SK-N-SH treated with all-trans-retinoic acid at 6 μM for 48 hours (cell line): Measurements from ENCODE around the gene FECH.

Experiments
- ATAC-seq: fragments of 200-7000 bp; cut with Tn5 transposase; 3 replicates; pipeline ENCODE4 v1.9.1; 2020; ENCODE audit warnings: mild to moderate bottlenecking, moderate library complexity
- ARNTL ChIP-seq: fragments of 450-650 bp; formaldehyde crosslinking; IDR thresholded peaks from 2 replicates; pipeline ENCODE4 v1.5.0; 2020; ENCODE audit warnings: low read depth, mild to moderate bottlenecking, moderate library complexity, borderline replicate concordance
- BACH2 ChIP-seq: fragments of 250-450 bp; sonication (Bioruptor Pico); IDR thresholded peaks from 2 replicates; pipeline ENCODE4 v1.9.0; 2021; ENCODE audit warnings: mild to moderate bottlenecking, borderline replicate concordance
- CREB5 ChIP-seq: fragments of 250-450 bp; sonication (Bioruptor Pico); IDR thresholded peaks from 2 replicates; pipeline ENCODE4 v1.5.1; 2020; ENCODE audit warnings: low read depth, mild to moderate bottlenecking, moderate library complexity
- CSDC2 ChIP-seq: fragments of 250-450 bp; sonication (Bioruptor Pico); IDR thresholded peaks from 2 replicates; pipeline ENCODE4 v1.5.0; 2020; ENCODE audit warnings: mild to moderate bottlenecking, moderate library complexity
- CSRNP3 ChIP-seq: fragments of 250-450 bp; sonication (Bioruptor Pico); IDR thresholded peaks from 2 replicates; pipeline ENCODE4 v1.5.1; 2021; ENCODE audit warnings: mild to moderate bottlenecking, moderate library complexity
- ESRRG ChIP-seq: fragments of 250-450 bp; sonication (Bioruptor Pico); IDR thresholded peaks from 2 replicates; pipeline ENCODE4 v1.6.1; 2021; ENCODE audit warnings: mild to moderate bottlenecking
- GLIS3 ChIP-seq: fragments of 250-450 bp; sonication (Bioruptor Pico); IDR thresholded peaks from 2 replicates; pipeline ENCODE4 v1.5.0; 2020; ENCODE audit warnings: mild to moderate bottlenecking, moderate library complexity
- ISL1 ChIP-seq: fragments of 250-450 bp; sonication (Bioruptor Pico); IDR thresholded peaks from 2 replicates; pipeline ENCODE4 v2.1.2; 2022; ENCODE audit warnings: mild to moderate bottlenecking, moderate library complexity
- OSR1 ChIP-seq: fragments of 250-450 bp; sonication (Bioruptor Pico); IDR thresholded peaks from 2 replicates; pipeline ENCODE4 v1.8.0; 2022; ENCODE audit warnings: moderate library complexity, mild to moderate bottlenecking, inconsistent platforms
- POU6F1 ChIP-seq: fragments of 250-450 bp; sonication (Bioruptor Pico); IDR thresholded peaks from 2 replicates; pipeline ENCODE4 v1.8.0; 2021; ENCODE audit warnings: low read depth, mild to moderate bottlenecking, moderate library complexity, borderline replicate concordance
- PPARA ChIP-seq: fragments of 250-450 bp; sonication (Bioruptor Pico); IDR thresholded peaks from 2 replicates; pipeline ENCODE4 v1.5.0; 2020; ENCODE audit warnings: mild to moderate bottlenecking, borderline replicate concordance
- RARB ChIP-seq: fragments of 250-450 bp; sonication (Bioruptor Pico); IDR thresholded peaks from 2 replicates; pipeline ENCODE4 v1.8.0; 2021; ENCODE audit warnings: mild to moderate bottlenecking, moderate library complexity
- TCF4 ChIP-seq: fragments of 250-450 bp; sonication (Bioruptor Pico); IDR thresholded peaks from 2 replicates; pipeline ENCODE4 v1.8.0; 2021; ENCODE audit warnings: mild to moderate bottlenecking, moderate library complexity, borderline replicate concordance
- TOX ChIP-seq: fragments of 250-450 bp; sonication (Bioruptor Pico); IDR thresholded peaks from 2 replicates; pipeline ENCODE4 v1.8.0; 2021; ENCODE audit warnings: mild to moderate bottlenecking, moderate library complexity, borderline replicate concordance
- TSHZ2 ChIP-seq: fragments of 250-450 bp; sonication (Bioruptor Pico); IDR thresholded peaks from 2 replicates; pipeline ENCODE4 v1.5.0; 2020; ENCODE audit warnings: mild to moderate bottlenecking, moderate library complexity
- ZC3H10 ChIP-seq: fragments of 250-450 bp; sonication (Bioruptor Pico); IDR thresholded peaks from 2 replicates; pipeline ENCODE4 v1.5.1; 2021; ENCODE audit warnings: mild to moderate bottlenecking, moderate library complexity
- ZFP3 ChIP-seq: fragments of 250-450 bp; sonication (Bioruptor Pico); IDR thresholded peaks from 2 replicates; pipeline ENCODE4 v1.5.0; 2020; ENCODE audit warnings: mild to moderate bottlenecking, moderate library complexity
- ZFP30 ChIP-seq: fragments of 450-650 bp; formaldehyde crosslinking; IDR thresholded peaks from 2 replicates; pipeline ENCODE4 v1.5.0; 2022; ENCODE audit warnings: mild to moderate bottlenecking, moderate library complexity
- ZNF565 ChIP-seq: fragments of 450-650 bp; formaldehyde crosslinking; conservative IDR thresholded peaks from 2 replicates; pipeline ENCODE4 v1.5.0; 2020; ENCODE audit warnings: low read depth, mild to moderate bottlenecking, moderate library complexity
- ZNF70 ChIP-seq: fragments of 450-650 bp; formaldehyde crosslinking; IDR thresholded peaks from 2 replicates; pipeline ENCODE4 v1.5.0; 2020; ENCODE audit warnings: mild to moderate bottlenecking, moderate library complexity
- ZNF8 ChIP-seq: fragments of 450-650 bp; formaldehyde crosslinking; IDR thresholded peaks from 2 replicates; pipeline ENCODE4 v1.5.0; 2020; ENCODE audit warnings: mild to moderate bottlenecking, moderate library complexity
- TF ChIP-seq, protein P1 (sequence below): fragments of 250-450 bp; sonication (Bioruptor Pico); IDR thresholded peaks from 2 replicates; pipeline ENCODE4 v1.8.0; 2020; ENCODE audit warnings: mild to moderate bottlenecking, moderate library complexity, borderline replicate concordance

Gene FECH

GRCh38 chr18:57618910-57619309, 32.4 kb upstream of the FECH start:
- ATAC-seq: no peak

DNA sequence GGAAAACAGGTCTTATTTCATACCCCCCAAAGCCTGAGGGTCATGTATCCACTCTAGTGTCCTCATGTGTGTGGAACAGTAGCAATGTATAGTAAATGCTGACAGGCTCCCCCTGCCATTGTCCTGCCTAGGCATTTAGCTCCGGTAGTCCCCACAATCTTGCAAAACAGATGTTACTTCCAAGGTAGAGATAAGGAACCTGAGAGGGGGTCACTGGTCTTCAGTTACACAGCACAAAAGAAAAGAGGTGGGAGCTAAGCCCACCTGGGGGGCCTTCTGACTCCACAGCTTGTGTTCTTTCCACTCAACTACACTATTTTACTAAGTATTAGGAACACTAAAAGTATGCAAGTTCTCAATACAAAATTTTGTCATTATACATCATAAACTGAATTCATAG, 17.4 kb upstream of the FECH start:
- no peak for ATAC-seq
- TF ChIP-seq ISL1 (CRISPR knock-in tag) (no peak), POU6F1 (no peak), ZFP3 (CRISPR knock-in tag) (no peak), RARB (no peak), OSR1 (CRISPR knock-in tag) (no peak), CSDC2 (CRISPR knock-in tag) (no peak), ZC3H10 (CRISPR knock-in tag) (no peak), CREB5 (CRISPR knock-in tag) (no peak), CSRNP3 (CRISPR knock-in tag) (no peak), TOX (no peak)
- TF ChIP-seq, protein P1, sequence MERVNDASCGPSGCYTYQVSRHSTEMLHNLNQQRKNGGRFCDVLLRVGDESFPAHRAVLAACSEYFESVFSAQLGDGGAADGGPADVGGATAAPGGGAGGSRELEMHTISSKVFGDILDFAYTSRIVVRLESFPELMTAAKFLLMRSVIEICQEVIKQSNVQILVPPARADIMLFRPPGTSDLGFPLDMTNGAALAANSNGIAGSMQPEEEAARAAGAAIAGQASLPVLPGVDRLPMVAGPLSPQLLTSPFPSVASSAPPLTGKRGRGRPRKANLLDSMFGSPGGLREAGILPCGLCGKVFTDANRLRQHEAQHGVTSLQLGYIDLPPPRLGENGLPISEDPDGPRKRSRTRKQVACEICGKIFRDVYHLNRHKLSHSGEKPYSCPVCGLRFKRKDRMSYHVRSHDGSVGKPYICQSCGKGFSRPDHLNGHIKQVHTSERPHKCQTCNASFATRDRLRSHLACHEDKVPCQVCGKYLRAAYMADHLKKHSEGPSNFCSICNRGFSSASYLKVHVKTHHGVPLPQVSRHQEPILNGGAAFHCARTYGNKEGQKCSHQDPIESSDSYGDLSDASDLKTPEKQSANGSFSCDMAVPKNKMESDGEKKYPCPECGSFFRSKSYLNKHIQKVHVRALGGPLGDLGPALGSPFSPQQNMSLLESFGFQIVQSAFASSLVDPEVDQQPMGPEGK: no peak

More at GRCh38 chr18:57618910-57619309, 32.4 kb upstream of the FECH start:
- TF ChIP-seq CSDC2 (CRISPR knock-in tag) (no peak), OSR1 (CRISPR knock-in tag) (no peak), PPARA (no peak), CREB5 (CRISPR knock-in tag) (no peak), ZFP30 (CRISPR knock-in tag) (no peak), ZNF70 (CRISPR knock-in tag) (no peak), ISL1 (CRISPR knock-in tag) (no peak), ARNTL (CRISPR knock-in tag) (no peak), GLIS3 (CRISPR knock-in tag) (no peak), ZNF8 (no peak), ZNF565 (no peak), BACH2 (CRISPR knock-in tag) (no peak), ZC3H10 (CRISPR knock-in tag) (no peak), TSHZ2 (CRISPR knock-in tag) (no peak), RARB (no peak), CSRNP3 (CRISPR knock-in tag) (no peak), ESRRG (CRISPR knock-in tag) (no peak), TCF4 (CRISPR knock-in tag) (no peak)
- TF ChIP-seq, protein P1: no peak
